GM19463 (cell line): ENCODE data around the gene IFNL3.

Source experiments
- ATAC-seq: cut with Tn5 transposase; IDR thresholded peaks from one replicate; pipeline ENCODE4 v1.9.1; 2021; ENCODE audit warnings: mild to moderate bottlenecking, moderate library complexity; ENCODE audit not compliant: unreplicated experiment

Gene IFNL3

GRCh38 chr19:39194832-39195542 is 49.8 kb downstream of the IFNL3 start:
- no peak for ATAC-seq

- ATAC-seq = no peak
These were observed 51.0 kb downstream of the IFNL3 start for GRCh38 chr19:39193803-39194202.
